K562 (cell line): ENCODE data around the gene TRIO. TPM values are rescaled to one million over a fixed set of nuclear protein-coding genes. Genes with fewer than 3 reads are reported as not detected.

Experiments used
- ATAC-seq: fragments of 200-7000 bp; cut with Tn5 transposase; 3 replicates; pipeline ENCODE4 v1.9.1; 2020; ENCODE audit warnings: moderate library complexity
- BruUV-seq: library from RNA; stranded (reverse); fragments of 400-500 nt; replicated peaks from 2 replicates; lab custom pipeline; 2021; lab: Mats Ljungman, UMichigan
- CTCF ChIA-PET: fragments of 300-600 bp; formaldehyde crosslinking; extraction: SDS; loops from one replicate; lab custom pipeline; 2021; ENCODE audit warnings: low intra/inter-chr PET ratio; lab: Yijun Ruan, JAX
- POLR2A ChIA-PET: fragments of 300-600, 350-650 bp; sonication (Branson Sonifier 250); formaldehyde crosslinking; extraction: SDS; loops from one replicate; lab custom pipeline; 2021; ENCODE audit warnings: antibody characterized with exemption, inconsistent platforms; lab: Yijun Ruan, JAX
- DNase-seq, 4 experiments: peaks; one replicate each; pipeline versions ENCODE4 v3.0.0 to v3.0.0-alpha.2; 2011 to 2018; ENCODE audit warnings: low spot score in 3 of 4, mixed read lengths in 3 of 4; ENCODE audit errors: extremely low read depth in 1 of 4
- FAIRE-seq: peaks from 2 replicates; lab custom pipeline; 2011; peaks lifted over from hg19 to GRCh38; lab: Jason Lieb, UNC
- H2AFZ ChIP-seq: 2 replicates; pipeline ENCODE4 v1.6.0; 2011; ENCODE audit warnings: low read depth, low read length, control low read depth, inconsistent platforms
- H3K27ac ChIP-seq: fragments of 200-600 bp; 3 replicates; pipeline ENCODE4 v1.8.0; 2011; ENCODE audit warnings: low read depth, mild to moderate bottlenecking, control low read depth, inconsistent platforms, low read length, moderate library complexity, mixed read lengths; ENCODE audit errors: extremely low read depth
- H3K27me3 ChIP-seq, 2 experiments: fragments of 300-600 bp in 1 of 2; 2 replicates in 1 of 2; 3 replicates in 1 of 2; pipeline versions ENCODE4 v1.6.0 to v1.8.0; 2011; ENCODE audit warnings: inconsistent platforms in 2 of 2, low read length in 2 of 2, mild to moderate bottlenecking in 1 of 2, mixed read lengths in 1 of 2, moderate library complexity in 1 of 2; ENCODE audit not compliant: control insufficient read depth in 2 of 2, insufficient read depth in 2 of 2
- H3K36me3 ChIP-seq: fragments of 300-600 bp; 3 replicates; pipeline ENCODE4 v1.8.0; 2011; ENCODE audit warnings: mild to moderate bottlenecking, low read length, inconsistent platforms; ENCODE audit not compliant: control insufficient read depth, insufficient read depth
- H3K4me1 ChIP-seq, 2 experiments: fragments of 200-600 bp in 1 of 2; replicated peaks in 1 of 2; 2 replicates in 1 of 2; 3 replicates in 1 of 2; pipeline versions ENCODE4 v1.5.1 to v1.8.0; 2011; ENCODE audit warnings: inconsistent platforms in 2 of 2, low read length in 2 of 2, mild to moderate bottlenecking in 1 of 2, mixed read lengths in 1 of 2, moderate library complexity in 1 of 2; ENCODE audit not compliant: control insufficient read depth in 2 of 2, insufficient read depth in 2 of 2
- H3K4me2 ChIP-seq: 2 replicates; pipeline ENCODE4 v1.6.1; 2011; ENCODE audit warnings: low read length, control low read depth, inconsistent platforms, mixed read lengths; ENCODE audit not compliant: insufficient read depth
- H3K4me3 ChIP-seq: fragments of 200-600 bp; sonication (generic), shearing (Covaris generic); 2 replicates; pipeline ENCODE4 v1.5.1; 2016; ENCODE audit warnings: control low read depth, inconsistent platforms
- H3K79me2 ChIP-seq: fragments of 200-600 bp; 3 replicates; pipeline ENCODE4 v1.8.0; 2011; ENCODE audit warnings: low read length, inconsistent platforms; ENCODE audit not compliant: control insufficient read depth, insufficient read depth
- H3K9ac ChIP-seq, 2 experiments: 2 replicates each; pipeline versions ENCODE4 v1.6.0 to v1.6.1; 2011; ENCODE audit warnings: low read depth in 2 of 2, low read length in 2 of 2, control low read depth in 1 of 2, inconsistent platforms in 1 of 2, mild to moderate bottlenecking in 1 of 2, mixed read lengths in 1 of 2; ENCODE audit not compliant: insufficient read depth in 1 of 2
- H3K9me1 ChIP-seq: one replicate; pipeline ENCODE4 v1.6.0; 2011; ENCODE audit warnings: inconsistent platforms, mild to moderate bottlenecking, low read length, moderate library complexity; ENCODE audit not compliant: control insufficient read depth, insufficient read depth
- H3K9me3 ChIP-seq: replicated peaks from 2 replicates; pipeline ENCODE4 v1.5.1; 2011; ENCODE audit warnings: low read depth, low read length, inconsistent platforms; ENCODE audit not compliant: control insufficient read depth, insufficient read depth
- H4K20me1 ChIP-seq: replicated peaks from 2 replicates; pipeline ENCODE4 v1.6.1; 2011; ENCODE audit warnings: low read length, inconsistent platforms, mixed read lengths; ENCODE audit not compliant: control insufficient read depth, insufficient read depth
- BMI1 ChIP-seq: fragments of 150-350 bp; IDR thresholded peaks from 2 replicates; pipeline ENCODE4 v1.6.1; 2014; ENCODE audit warnings: low read length
- CAMTA2 ChIP-seq: fragments of 250-450 bp; sonication (Bioruptor Pico); conservative IDR thresholded peaks from 2 replicates; pipeline ENCODE4 v1.5.1; 2022
- CEBPB ChIP-seq: fragments of 450-650 bp; IDR thresholded peaks from 2 replicates; pipeline ENCODE4 v1.6.1; 2016; ENCODE audit warnings: missing genetic modification characterization, missing compliant biosample characterization
- CEBPG ChIP-seq, 3 experiments: fragments of 200-800 bp in 1 of 3; sonication (Bioruptor generic) in 1 of 3; sonication (generic) in 1 of 3; formaldehyde crosslinking in 1 of 3; IDR thresholded peaks in 2 of 3; conservative IDR thresholded peaks in 1 of 3; 2 replicates each; pipeline versions ENCODE4 v1.6.1 to v1.8.0; 2016 to 2022; ENCODE audit warnings: missing compliant biosample characterization in 2 of 3, missing genetic modification characterization in 2 of 3, mild to moderate bottlenecking in 1 of 3, missing genetic modification reagents in 1 of 3
- CGGBP1 ChIP-seq: fragments of 250-450 bp; sonication (Bioruptor Pico); IDR thresholded peaks from 2 replicates; pipeline ENCODE4 v1.9.0; 2021; ENCODE audit warnings: mild to moderate bottlenecking
- EP400 ChIP-seq: fragments of 450-650 bp; IDR thresholded peaks from 2 replicates; pipeline ENCODE4 v1.6.1; 2017; ENCODE audit warnings: antibody characterized with exemption, mild to moderate bottlenecking, moderate library complexity
- FOSL1 ChIP-seq: fragments of 200-800 bp; sonication (Bioruptor generic); conservative IDR thresholded peaks from 2 replicates; pipeline ENCODE4 v1.6.1; 2016; ENCODE audit warnings: missing genetic modification characterization, missing compliant biosample characterization
- HMGXB4 ChIP-seq: sonication (generic); formaldehyde crosslinking; IDR thresholded peaks from 2 replicates; pipeline ENCODE4 v1.8.1; 2023; ENCODE audit warnings: mild to moderate bottlenecking, missing genetic modification reagents
- LARP7 ChIP-seq: fragments of 450-650 bp; IDR thresholded peaks from 2 replicates; pipeline ENCODE4 v1.6.1; 2016
- NUFIP1 ChIP-seq: fragments of 450-650 bp; IDR thresholded peaks from 2 replicates; pipeline ENCODE4 v1.6.1; 2018; ENCODE audit not compliant: partially characterized antibody
- SAFB2 ChIP-seq: fragments of 200-400 bp; formaldehyde crosslinking; IDR thresholded peaks from 2 replicates; pipeline ENCODE4 v1.6.1; 2018; ENCODE audit warnings: borderline replicate concordance, low read length, low read depth, moderate library complexity; ENCODE audit not compliant: severe bottlenecking
- TFAP4 ChIP-seq: sonication (generic); formaldehyde crosslinking; IDR thresholded peaks from 2 replicates; pipeline ENCODE4 v1.8.0; 2022; ENCODE audit warnings: missing genetic modification reagents, mild to moderate bottlenecking, moderate library complexity, borderline replicate concordance
- USF2 ChIP-seq: sonication (generic); formaldehyde crosslinking; IDR thresholded peaks from 2 replicates; pipeline ENCODE4 v1.5.0; 2020; ENCODE audit warnings: missing genetic modification reagents
- ZNF23 ChIP-seq: fragments of 250-450 bp; sonication (Bioruptor Pico); IDR thresholded peaks from 2 replicates; pipeline ENCODE4 v1.4.0; 2020; ENCODE audit warnings: mild to moderate bottlenecking
- ZNF274 ChIP-seq: IDR thresholded peaks from 2 replicates; pipeline ENCODE4 v1.6.1; 2011; ENCODE audit warnings: low read depth, mild to moderate bottlenecking, low read length, moderate library complexity, borderline replicate concordance
- ZZZ3 ChIP-seq: fragments of 450-650 bp; IDR thresholded peaks from 2 replicates; pipeline ENCODE4 v1.6.1; 2016; ENCODE audit warnings: antibody characterized with exemption, mild to moderate bottlenecking, moderate library complexity
- WGBS: fragments of 100-300 bp; shearing (Covaris generic); methylation state at CpG from one replicate; pipeline ENCODE4 v1.1.6; 2016; ENCODE audit warnings: low coverage, mixed read lengths; ENCODE audit not compliant: insufficient coverage; ENCODE audit errors: missing lambda C conversion rate; 5-methylcytosine and 5-hydroxymethylcytosine counted together
- in situ Hi-C: fragments of 300-500 bp; cut with MboI; formaldehyde crosslinking; loops from 4 replicates; pipeline ENCODE4 v1.15.0; 2018; ENCODE audit warnings: inconsistent platforms, mixed read lengths
- intact Hi-C: fragments of 100-400 bp; cut with micrococcal nuclease; formaldehyde crosslinking; loops from 2 replicates; pipeline ENCODE4 v1.14.2; 2022
- polyA plus RNA-seq, 8 experiments: library from polyadenylated mRNA; depleted of rRNA in 4 of 8; stranded (reverse) in 5 of 8; unstranded in 3 of 8; fragments of >200 nt; fragmentation: Nextera tagmentation in 2 of 8; fragmentation: Illumina TruSeq in 1 of 8; extraction: Ambion mirVana in 2 of 8; extraction: Trizol in 1 of 8; gene quantifications; 2 replicates each; pipeline versions ENCODE4 v1.2.1 to v1.2.3, GENCODE V29; 2011 to 2014; ENCODE audit warnings: inconsistent platforms in 1 of 8, missing spikeins in 1 of 8
- total RNA-seq, 7 experiments: library from RNA; depleted of rRNA in 6 of 7; stranded (reverse); fragments of >200 nt in 6 of 7; fragmentation: Illumina TruSeq in 2 of 7; extraction: Trizol in 2 of 7; gene quantifications; 2 replicates each; pipeline versions ENCODE4 v1.2.1 to v1.2.3, GENCODE V29; 2011 to 2021; ENCODE audit warnings: low replicate concordance in 1 of 7

The TRIO gene
- total and polyA plus RNA-seq, 9 of the 15 experiments (the other 6 are each of a cell fraction or from before 2014, with no cell fraction given): 0.24 to 5.0 (median 1.1) TPM

GRCh38 chr5:14305045-14305444 is 161.9 kb downstream of the TRIO start (continued):
- peak; percentile 42 for TF ChIP-seq USF2
- TF ChIP-seq NUFIP1: no peak
- peak; percentile 51 for TF ChIP-seq CEBPG (CRISPR knock-in tag; IDR thresholded peaks at IDR 0.05)
- TF ChIP-seq CEBPG (tag; conservative IDR thresholded peaks at IDR 0.05 in 1 of 2, IDR thresholded peaks at IDR 0.05 in 1 of 2): peak; percentile 48 to 86
- TF ChIP-seq CGGBP1 (CRISPR knock-in tag): no peak
- no peak for TF ChIP-seq CAMTA2
- TF ChIP-seq FOSL1 (tag): peak; percentile 77
- TF ChIP-seq EP400: peak; percentile 40; the same call in 1 of the 2 replicates

GRCh38 chr5:14306329-14306815 is 163.2 kb downstream of the TRIO start:
- Histone ChIP-seq H3K4me2 (no peak overlapping the region), H3K4me3 (no peak overlapping the region), H3K27me3 (peaks cover 2 to 10% of the 10 kb centered on the region in 2 experiments; a peak in 2 of 5 replicates), H3K27ac (no peak overlapping the region), H3K9me3 (no peaks in the 10 kb centered on the region), H3K9ac (no peak overlapping the region), H3K36me3 (no peaks in the 10 kb centered on the region), H3K4me1 (no peaks in the 10 kb centered on the region), H2AFZ (no peak overlapping the region), H3K9me1 (no peaks in the 10 kb centered on the region), H3K79me2 (no peaks in the 10 kb centered on the region), H4K20me1 (no peaks in the 10 kb centered on the region)
- DNase-seq (no peak), FAIRE-seq (no peak), ATAC-seq (no peak)
- BruUV-seq: no TSS peak
- CTCF ChIA-PET: no interaction called here
- 12% methylated on average over 2 of the region's 2 CpGs for WGBS
- intact Hi-C loops (no loop called here), in situ Hi-C loops (no loop called here)
- POLR2A ChIA-PET: no interaction called here
- TF ChIP-seq HMGXB4 (CRISPR knock-in tag): no peak
- TF ChIP-seq CEBPB (tag): no peak
- no peak for TF ChIP-seq SAFB2
- TF ChIP-seq ZZZ3: no peak
- TF ChIP-seq ZNF274: no peak
- TF ChIP-seq ZNF23 (CRISPR knock-in tag): no peak
- no peak for TF ChIP-seq BMI1
- no peak for TF ChIP-seq LARP7
- no peak for TF ChIP-seq TFAP4 (CRISPR knock-in tag)
